Measurements from ENCODE around the gene ADGRB2.

- TF ChIP-seq CTCF (tag by site-specific recombination; IDR thresholded peaks at IDR 0.05) (no peak), TSHZ1 (tag by site-specific recombination; IDR thresholded peaks at IDR 0.05; ENCODE audit: borderline replicate concordance) (no peak), ZBTB7A (tag by site-specific recombination; IDR thresholded peaks at IDR 0.05; ENCODE audit: low read depth) (no peak), ZBTB21 (tag by site-specific recombination; IDR thresholded peaks at IDR 0.05) (no peak), ZNF146 (tag by site-specific recombination; IDR thresholded peaks at IDR 0.05) (no peak), ZNF433 (tag by site-specific recombination; IDR thresholded peaks at IDR 0.05; ENCODE audit: low read depth) (no peak)
Measured at GRCh38 chr1:31694069-31694963, 69.8 kb downstream of the ADGRB2 start.
